Suppressor macrophage (primary cell): ENCODE data around the gene DNM3.
A peak's percentile ranks its signal among the peaks of the same experiment; 100 is the strongest.

Source experiments
- DNase-seq, 4 experiments: peaks; one replicate each; pipeline ENCODE4 v3.0.0-alpha.2; 2020 to 2022

DNM3 gene

GRCh38 chr1:171819946-171820345 is 21.4 kb upstream of the DNM3 start:
- no peak for DNase-seq

GRCh38 chr1:171826973-171827372 is 14.3 kb upstream of the DNM3 start:
- DNase-seq, result no peak

GRCh38 chr1:171828794-171829193 is 12.5 kb upstream of the DNM3 start:
- DNase-seq, result peak in 2 of 4 experiments; percentile 50 to 55

- no peak for DNase-seq
Measured at GRCh38 chr1:171833091-171833825, 8.0 kb upstream of the DNM3 start.

GRCh38 chr1:171834821-171835220 is 6.5 kb upstream of the DNM3 start:
- DNase-seq, result no peak

GRCh38 chr1:171835891-171836290 is 5.4 kb upstream of the DNM3 start:
- no peak for DNase-seq

- peak in 3 of 4 experiments; percentile 21 to 41 (median 31) for DNase-seq
Measured at GRCh38 chr1:171841931-171842761, 848 bp downstream of the DNM3 start.

GRCh38 chr1:171844381-171844780 is 3.1 kb downstream of the DNM3 start:
- no peak for DNase-seq

- no peak for DNase-seq
Measured at GRCh38 chr1:171845998-171846397, 4.7 kb downstream of the DNM3 start.

GRCh38 chr1:171849245-171849898 is 8.1 kb downstream of the DNM3 start:
- no peak for DNase-seq

- peak; percentile 49 to 80 (median 64) for DNase-seq
Measured at GRCh38 chr1:171850651-171851350, 9.5 kb downstream of the DNM3 start.

GRCh38 chr1:171852272-171852671 is 11.0 kb downstream of the DNM3 start:
- DNase-seq, result no peak

GRCh38 chr1:171855381-171855780 is 14.1 kb downstream of the DNM3 start:
- no peak for DNase-seq

- DNase-seq, result no peak
Measured at GRCh38 chr1:171858696-171859095, 17.4 kb downstream of the DNM3 start.

GRCh38 chr1:171860696-171861095 is 19.4 kb downstream of the DNM3 start:
- no peak for DNase-seq

- DNase-seq, result no peak
Measured at GRCh38 chr1:171863531-171863930, 22.2 kb downstream of the DNM3 start.

- DNase-seq, result no peak
Measured at GRCh38 chr1:171864308-171864707, 23.0 kb downstream of the DNM3 start.

GRCh38 chr1:171865106-171865505 is 23.8 kb downstream of the DNM3 start:
- no peak for DNase-seq

- DNase-seq, result no peak
Measured at GRCh38 chr1:171867236-171867635, 25.9 kb downstream of the DNM3 start.

GRCh38 chr1:171868217-171868803 is 27.0 kb downstream of the DNM3 start:
- DNase-seq, result peak in 2 of 4 experiments; percentile 2 to 14

- DNase-seq, result no peak
Measured at GRCh38 chr1:171869097-171869496, 27.8 kb downstream of the DNM3 start.

- DNase-seq, result no peak
Measured at GRCh38 chr1:171871848-171872247, 30.6 kb downstream of the DNM3 start.
